HEK293 (cell line): ENCODE measurements around the gene LIPA.

Experiments
- GFI1B ChIP-seq: fragments of 450-650 bp; formaldehyde crosslinking; IDR thresholded peaks from 2 replicates; pipeline ENCODE4 v1.5.1; 2016; ENCODE audit warnings: missing biosample characterization, missing genetic modification characterization
- HOXD13 ChIP-seq: sonication (generic); formaldehyde crosslinking; IDR thresholded peaks from 2 replicates; pipeline ENCODE4 v1.8.0; 2022; ENCODE audit warnings: missing genetic modification reagents, borderline replicate concordance
- SETDB1 ChIP-seq: IDR thresholded peaks from one replicate; pipeline ENCODE4 v1.6.1; 2017; ENCODE audit warnings: mild to moderate bottlenecking, low read length, moderate library complexity, mixed read lengths; ENCODE audit not compliant: insufficient read length
- SP2 ChIP-seq: fragments of 450-650 bp; formaldehyde crosslinking; IDR thresholded peaks from 2 replicates; pipeline ENCODE4 v1.5.1; 2016; ENCODE audit warnings: missing biosample characterization, missing genetic modification characterization
- YY1 ChIP-seq: fragments of 450-650 bp; formaldehyde crosslinking; IDR thresholded peaks from 2 replicates; pipeline ENCODE4 v1.5.1; 2018; ENCODE audit warnings: missing biosample characterization, missing genetic modification characterization
- ZNF335 ChIP-seq: fragments of 450-650 bp; formaldehyde crosslinking; conservative IDR thresholded peaks from 2 replicates; pipeline ENCODE4 v1.5.1; 2016; ENCODE audit warnings: missing biosample characterization, missing genetic modification characterization
- ZNF558 ChIP-seq: fragments of 450-650 bp; formaldehyde crosslinking; IDR thresholded peaks from 2 replicates; pipeline ENCODE4 v1.5.1; 2016; ENCODE audit warnings: missing biosample characterization, missing genetic modification characterization
- ZNF677 ChIP-seq: fragments of 450-650 bp; IDR thresholded peaks from 2 replicates; pipeline ENCODE4 v1.5.0; 2018; ENCODE audit warnings: missing biosample characterization, mild to moderate bottlenecking, missing genetic modification characterization, moderate library complexity
- ZNF707 ChIP-seq: fragments of 450-650 bp; formaldehyde crosslinking; IDR thresholded peaks from 2 replicates; pipeline ENCODE4 v1.5.1; 2016; ENCODE audit warnings: missing biosample characterization, missing genetic modification characterization
- TF ChIP-seq, protein P1 (sequence below): fragments of 450-650 bp; formaldehyde crosslinking; IDR thresholded peaks from 2 replicates; pipeline ENCODE4 v1.5.1; 2016; ENCODE audit warnings: missing biosample characterization, missing genetic modification characterization
- TF ChIP-seq, protein P2 (sequence below): fragments of 450-650 bp; formaldehyde crosslinking; IDR thresholded peaks from 2 replicates; pipeline ENCODE4 v1.5.1; 2017; ENCODE audit warnings: missing biosample characterization, missing genetic modification characterization
- TF ChIP-seq, protein P3 (sequence below): fragments of 450-650 bp; formaldehyde crosslinking; IDR thresholded peaks from 2 replicates; pipeline ENCODE4 v1.5.1; 2016; ENCODE audit warnings: missing biosample characterization, missing genetic modification characterization

DNA sequence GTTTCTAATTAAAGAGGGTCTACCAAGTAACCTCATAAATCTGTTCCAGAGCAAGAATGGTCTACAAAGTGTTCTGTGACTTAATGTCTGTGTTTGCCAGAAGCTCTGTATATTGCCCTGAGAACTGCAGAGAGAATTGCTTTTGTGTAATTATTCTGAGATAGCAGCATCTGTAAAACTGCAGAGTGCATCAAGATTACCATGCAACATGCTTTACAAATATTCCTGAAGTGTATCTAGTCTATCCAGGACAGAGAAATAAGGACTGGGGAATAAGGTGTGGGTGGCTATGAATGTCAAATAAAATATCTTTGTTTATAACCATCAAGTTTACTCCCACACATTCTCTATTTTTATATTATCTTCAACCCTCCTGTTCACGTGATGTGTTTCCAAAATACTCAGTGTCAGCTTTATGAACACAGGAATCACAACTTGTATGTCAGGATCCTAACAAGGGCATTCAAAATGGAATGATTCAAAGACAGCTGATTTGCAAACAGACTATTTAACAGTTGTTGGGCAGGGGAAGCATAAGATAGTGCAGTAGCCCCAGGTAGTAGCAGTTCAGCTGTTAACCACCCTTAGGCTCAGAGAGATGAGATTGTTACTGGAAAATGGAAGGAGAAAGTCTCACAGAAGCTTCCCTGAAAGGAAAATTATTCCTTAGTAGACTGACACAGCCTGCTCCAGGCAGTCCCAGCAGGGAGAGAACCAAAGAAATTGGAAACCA lies 15.3 kb upstream of the LIPA start:
- TF ChIP-seq YY1 (no peak), HOXD13 (CRISPR knock-in tag) (no peak), ZNF558 (tag by site-specific recombination) (no peak), GFI1B (tag by site-specific recombination) (no peak), SP2 (tag by site-specific recombination) (no peak), ZNF677 (no peak), SETDB1 (no peak), ZNF707 (tag by site-specific recombination) (no peak), ZNF335 (tag by site-specific recombination) (no peak)
- TF ChIP-seq, protein P1, sequence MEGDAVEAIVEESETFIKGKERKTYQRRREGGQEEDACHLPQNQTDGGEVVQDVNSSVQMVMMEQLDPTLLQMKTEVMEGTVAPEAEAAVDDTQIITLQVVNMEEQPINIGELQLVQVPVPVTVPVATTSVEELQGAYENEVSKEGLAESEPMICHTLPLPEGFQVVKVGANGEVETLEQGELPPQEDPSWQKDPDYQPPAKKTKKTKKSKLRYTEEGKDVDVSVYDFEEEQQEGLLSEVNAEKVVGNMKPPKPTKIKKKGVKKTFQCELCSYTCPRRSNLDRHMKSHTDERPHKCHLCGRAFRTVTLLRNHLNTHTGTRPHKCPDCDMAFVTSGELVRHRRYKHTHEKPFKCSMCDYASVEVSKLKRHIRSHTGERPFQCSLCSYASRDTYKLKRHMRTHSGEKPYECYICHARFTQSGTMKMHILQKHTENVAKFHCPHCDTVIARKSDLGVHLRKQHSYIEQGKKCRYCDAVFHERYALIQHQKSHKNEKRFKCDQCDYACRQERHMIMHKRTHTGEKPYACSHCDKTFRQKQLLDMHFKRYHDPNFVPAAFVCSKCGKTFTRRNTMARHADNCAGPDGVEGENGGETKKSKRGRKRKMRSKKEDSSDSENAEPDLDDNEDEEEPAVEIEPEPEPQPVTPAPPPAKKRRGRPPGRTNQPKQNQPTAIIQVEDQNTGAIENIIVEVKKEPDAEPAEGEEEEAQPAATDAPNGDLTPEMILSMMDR (tag by site-specific recombination): no peak
- TF ChIP-seq, protein P2, sequence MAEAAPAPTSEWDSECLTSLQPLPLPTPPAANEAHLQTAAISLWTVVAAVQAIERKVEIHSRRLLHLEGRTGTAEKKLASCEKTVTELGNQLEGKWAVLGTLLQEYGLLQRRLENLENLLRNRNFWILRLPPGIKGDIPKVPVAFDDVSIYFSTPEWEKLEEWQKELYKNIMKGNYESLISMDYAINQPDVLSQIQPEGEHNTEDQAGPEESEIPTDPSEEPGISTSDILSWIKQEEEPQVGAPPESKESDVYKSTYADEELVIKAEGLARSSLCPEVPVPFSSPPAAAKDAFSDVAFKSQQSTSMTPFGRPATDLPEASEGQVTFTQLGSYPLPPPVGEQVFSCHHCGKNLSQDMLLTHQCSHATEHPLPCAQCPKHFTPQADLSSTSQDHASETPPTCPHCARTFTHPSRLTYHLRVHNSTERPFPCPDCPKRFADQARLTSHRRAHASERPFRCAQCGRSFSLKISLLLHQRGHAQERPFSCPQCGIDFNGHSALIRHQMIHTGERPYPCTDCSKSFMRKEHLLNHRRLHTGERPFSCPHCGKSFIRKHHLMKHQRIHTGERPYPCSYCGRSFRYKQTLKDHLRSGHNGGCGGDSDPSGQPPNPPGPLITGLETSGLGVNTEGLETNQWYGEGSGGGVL (tag by site-specific recombination): no peak
- TF ChIP-seq, protein P3, sequence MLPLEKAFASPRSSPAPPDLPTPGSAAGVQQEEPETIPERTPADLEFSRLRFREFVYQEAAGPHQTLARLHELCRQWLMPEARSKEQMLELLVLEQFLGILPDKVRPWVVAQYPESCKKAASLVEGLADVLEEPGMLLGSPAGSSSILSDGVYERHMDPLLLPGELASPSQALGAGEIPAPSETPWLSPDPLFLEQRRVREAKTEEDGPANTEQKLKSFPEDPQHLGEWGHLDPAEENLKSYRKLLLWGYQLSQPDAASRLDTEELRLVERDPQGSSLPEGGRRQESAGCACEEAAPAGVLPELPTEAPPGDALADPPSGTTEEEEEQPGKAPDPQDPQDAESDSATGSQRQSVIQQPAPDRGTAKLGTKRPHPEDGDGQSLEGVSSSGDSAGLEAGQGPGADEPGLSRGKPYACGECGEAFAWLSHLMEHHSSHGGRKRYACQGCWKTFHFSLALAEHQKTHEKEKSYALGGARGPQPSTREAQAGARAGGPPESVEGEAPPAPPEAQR (tag by site-specific recombination): no peak
